Upper lobe of right lung (tissue), 1 donor: ENCODE data around the gene WDR77. TPM values are rescaled to one million over a fixed set of nuclear protein-coding genes. Genes with fewer than 3 reads are reported as not detected.

Experiments used
- ATAC-seq: fragments of 200-7000 bp; cut with Tn5 transposase; one replicate; pipeline ENCODE4 v1.9.1; 2020; ENCODE audit warnings: mild to moderate bottlenecking, moderate library complexity
- DNase-seq: peaks from one replicate; pipeline ENCODE4 v3.0.0-alpha.2; 2020
- H3K27ac ChIP-seq: fragments of 200-600 bp; one replicate; pipeline ENCODE4 v1.8.0; 2022
- H3K27me3 ChIP-seq: fragments of 200-600 bp; one replicate; pipeline ENCODE4 v1.8.0; 2022; ENCODE audit warnings: mild to moderate bottlenecking
- H3K36me3 ChIP-seq: fragments of 200-600 bp; one replicate; pipeline ENCODE4 v1.8.0; 2022
- H3K4me1 ChIP-seq: fragments of 200-600 bp; one replicate; pipeline ENCODE4 v1.8.0; 2022
- H3K4me3 ChIP-seq: fragments of 200-600 bp; one replicate; pipeline ENCODE4 v1.8.0; 2022; ENCODE audit warnings: mild to moderate bottlenecking
- H3K9me3 ChIP-seq: fragments of 200-600 bp; one replicate; pipeline ENCODE4 v1.8.0; 2022
- intact Hi-C: fragments of 100-400 bp; cut with DNase I; formaldehyde crosslinking; loops from one replicate; pipeline ENCODE4 v1.11.0; 2022
- total RNA-seq: library from RNA; stranded (reverse); fragmentation: NEBNext Ultra II Directional; extraction: Animal tissue kit (Norgen Biotek cat#: 25700); gene quantifications from one replicate; pipeline ENCODE4 v1.2.1, GENCODE V29; 2021
- TF ChIP-seq, protein P1 (sequence below): fragments of 200-600 bp; IDR thresholded peaks from one replicate; pipeline ENCODE4 v1.8.0; 2022; ENCODE audit warnings: antibody characterized with exemption
- donor health status: DM: no; HTN: yes; CAD: no; lungs with severe emphysema.

Gene WDR77
- total RNA-seq, 1 donor from 2014 or later = 20.1 TPM

DNA sequence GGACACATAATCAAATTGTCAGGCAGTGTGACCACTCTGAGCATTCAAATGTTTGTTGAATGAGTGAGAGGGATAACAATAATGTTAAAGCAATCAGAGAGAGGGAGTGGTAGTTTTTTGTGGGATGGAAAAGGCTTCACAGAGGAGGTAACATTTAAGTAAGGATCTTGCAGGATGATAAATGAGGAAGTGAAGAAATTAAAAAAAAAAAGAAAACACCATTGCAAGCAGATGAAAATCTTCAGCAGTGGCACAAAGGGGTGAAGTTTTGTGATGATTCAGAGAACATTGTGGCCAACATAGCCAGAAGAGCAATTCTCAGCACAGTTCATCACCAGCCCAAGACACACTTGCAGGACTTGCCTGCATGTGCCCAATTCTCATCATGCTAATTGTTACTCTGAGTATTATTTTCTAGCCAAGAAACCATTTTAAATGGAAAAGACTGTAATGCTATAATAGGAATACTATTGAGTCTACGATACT is 56.6 kb downstream of the WDR77 start:
- DNase-seq (no peak), ATAC-seq (no peak)
- Histone ChIP-seq H3K27me3 (no peaks in the 10 kb centered on the region), H3K36me3 (no peaks in the 10 kb centered on the region), H3K4me3 (no peak overlapping the region), H3K9me3 (no peaks in the 10 kb centered on the region), H3K4me1 (no peaks in the 10 kb centered on the region), H3K27ac (no peak overlapping the region)
- TF ChIP-seq, protein P1, sequence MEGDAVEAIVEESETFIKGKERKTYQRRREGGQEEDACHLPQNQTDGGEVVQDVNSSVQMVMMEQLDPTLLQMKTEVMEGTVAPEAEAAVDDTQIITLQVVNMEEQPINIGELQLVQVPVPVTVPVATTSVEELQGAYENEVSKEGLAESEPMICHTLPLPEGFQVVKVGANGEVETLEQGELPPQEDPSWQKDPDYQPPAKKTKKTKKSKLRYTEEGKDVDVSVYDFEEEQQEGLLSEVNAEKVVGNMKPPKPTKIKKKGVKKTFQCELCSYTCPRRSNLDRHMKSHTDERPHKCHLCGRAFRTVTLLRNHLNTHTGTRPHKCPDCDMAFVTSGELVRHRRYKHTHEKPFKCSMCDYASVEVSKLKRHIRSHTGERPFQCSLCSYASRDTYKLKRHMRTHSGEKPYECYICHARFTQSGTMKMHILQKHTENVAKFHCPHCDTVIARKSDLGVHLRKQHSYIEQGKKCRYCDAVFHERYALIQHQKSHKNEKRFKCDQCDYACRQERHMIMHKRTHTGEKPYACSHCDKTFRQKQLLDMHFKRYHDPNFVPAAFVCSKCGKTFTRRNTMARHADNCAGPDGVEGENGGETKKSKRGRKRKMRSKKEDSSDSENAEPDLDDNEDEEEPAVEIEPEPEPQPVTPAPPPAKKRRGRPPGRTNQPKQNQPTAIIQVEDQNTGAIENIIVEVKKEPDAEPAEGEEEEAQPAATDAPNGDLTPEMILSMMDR = no peak
- intact Hi-C loops = no loop called here

DNA sequence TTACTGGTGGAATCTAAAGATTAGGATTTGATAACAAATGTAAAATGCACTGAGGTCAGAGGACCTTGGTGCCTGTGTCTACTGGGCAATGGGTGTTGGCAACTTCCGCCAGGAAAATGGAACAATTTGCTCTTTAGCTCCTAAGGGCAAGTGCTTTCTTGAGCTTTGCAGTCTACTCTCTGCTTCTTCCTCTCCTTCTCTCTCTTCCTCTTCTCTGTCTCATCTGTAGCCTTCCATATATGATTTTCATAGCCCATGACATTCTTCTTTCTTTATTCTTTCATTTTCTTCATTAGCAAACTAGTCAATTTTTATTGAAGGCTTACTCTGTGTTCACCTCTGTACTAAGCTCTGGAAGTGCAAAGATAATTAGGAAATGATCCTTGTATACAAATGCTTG is 57.0 kb downstream of the WDR77 start:
- Histone ChIP-seq H3K27me3 (no peaks in the 10 kb centered on the region), H3K4me1 (no peaks in the 10 kb centered on the region), H3K4me3 (no peak overlapping the region), H3K27ac (no peak overlapping the region), H3K36me3 (no peaks in the 10 kb centered on the region), H3K9me3 (no peaks in the 10 kb centered on the region)
- no peak for DNase-seq
- intact Hi-C loops = no loop called here
- TF ChIP-seq, protein P1 = no peak
- no peak for ATAC-seq

Other genes starting within 250 kb of the WDR77 start
- 78.2 TPM for gene DENND2D, start 248.6 kb downstream of the WDR77 start, total RNA-seq
- gene CHI3L2, start 221.5 kb downstream of the WDR77 start, total RNA-seq = 50.3 TPM
- gene CHIA, start 158.4 kb downstream of the WDR77 start, total RNA-seq = 6.3 TPM
- 1.4 TPM for gene OVGP1, start 21.5 kb downstream of the WDR77 start, total RNA-seq
- 132 TPM for gene ATP5PB, start 208 bp upstream of the WDR77 start, total RNA-seq
- 79.3 TPM for gene C1orf162, start 24.7 kb upstream of the WDR77 start, total RNA-seq
- gene ADORA3, start 54.4 kb upstream of the WDR77 start, total RNA-seq = 9.3 TPM
- 5.1 TPM for gene TMIGD3, start 54.4 kb upstream of the WDR77 start, total RNA-seq
- 118 TPM for gene RAP1A, start 170.5 kb upstream of the WDR77 start, total RNA-seq